ENCODE measurements around the gene ACACA. TPM values are rescaled to one million over a fixed set of nuclear protein-coding genes. Genes with fewer than 3 reads are reported as not detected.

Gene ACACA
- total RNA-seq, 1 donor from 2014 or later, result 145 TPM

DNA sequence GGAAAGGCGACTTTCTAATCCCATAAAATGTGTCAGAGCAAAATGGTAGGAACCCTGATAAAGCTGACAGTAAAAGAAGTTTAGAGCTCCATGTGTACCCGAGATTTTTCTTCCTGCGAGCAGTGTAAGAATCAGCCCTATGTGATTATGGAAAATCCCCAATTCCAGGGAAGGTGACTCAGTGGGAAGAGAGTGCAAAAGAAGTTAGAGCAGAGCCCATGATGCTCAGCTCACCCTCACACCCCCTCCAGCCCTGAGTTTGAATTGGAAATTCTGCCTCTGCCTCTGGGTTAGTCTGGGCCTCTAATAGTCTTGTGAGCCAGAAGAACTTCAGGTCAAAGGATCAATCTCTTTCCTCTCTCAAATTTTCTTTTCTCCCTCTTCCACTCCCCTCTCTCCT, 18.4 kb downstream of the ACACA start:
- Mint-ChIP-seq H3K4me3 (ENCODE audit: unreplicated experiment) (no peak overlapping the region), H3K36me3 (ENCODE audit: unreplicated experiment) (no peaks in the 10 kb centered on the region), H3K9me3 (ENCODE audit: unreplicated experiment) (no peaks in the 10 kb centered on the region), H3K27me3 (ENCODE audit: unreplicated experiment) (no peaks in the 10 kb centered on the region), H3K4me1 (ENCODE audit: low read depth, unreplicated experiment) (no peaks in the 10 kb centered on the region), H3K27ac (ENCODE audit: unreplicated experiment) (no peak overlapping the region)
- no peak for DNase-seq
- no peak for TF ChIP-seq CTCF (IDR thresholded peaks at IDR 0.05; ENCODE audit: partially characterized antibody, unreplicated experiment)

- DNase-seq, result no peak
- Mint-ChIP-seq H3K4me3 (ENCODE audit: unreplicated experiment) (no peak overlapping the region), H3K9me3 (ENCODE audit: unreplicated experiment) (peaks cover 2% of the 10 kb centered on the region), H3K27me3 (ENCODE audit: unreplicated experiment) (no peaks in the 10 kb centered on the region), H3K36me3 (ENCODE audit: unreplicated experiment) (no peaks in the 10 kb centered on the region), H3K27ac (ENCODE audit: unreplicated experiment) (no peak overlapping the region), H3K4me1 (ENCODE audit: low read depth, unreplicated experiment) (no peaks in the 10 kb centered on the region)
- no peak for TF ChIP-seq CTCF (IDR thresholded peaks at IDR 0.05; ENCODE audit: partially characterized antibody, unreplicated experiment)
These were observed 20.2 kb downstream of the ACACA start for GRCh38 chr17:37386462-37386861.

GRCh38 chr17:37385474-37385990, 21.1 kb downstream of the ACACA start:
- Mint-ChIP-seq H3K27ac (ENCODE audit: unreplicated experiment) (no peak overlapping the region), H3K4me1 (ENCODE audit: low read depth, unreplicated experiment) (no peaks in the 10 kb centered on the region), H3K9me3 (ENCODE audit: unreplicated experiment) (peaks cover 2% of the 10 kb centered on the region), H3K27me3 (ENCODE audit: unreplicated experiment) (no peaks in the 10 kb centered on the region), H3K4me3 (ENCODE audit: unreplicated experiment) (no peak overlapping the region), H3K36me3 (ENCODE audit: unreplicated experiment) (no peaks in the 10 kb centered on the region)
- no peak for DNase-seq
- no peak for TF ChIP-seq CTCF (IDR thresholded peaks at IDR 0.05; ENCODE audit: partially characterized antibody, unreplicated experiment)

DNA sequence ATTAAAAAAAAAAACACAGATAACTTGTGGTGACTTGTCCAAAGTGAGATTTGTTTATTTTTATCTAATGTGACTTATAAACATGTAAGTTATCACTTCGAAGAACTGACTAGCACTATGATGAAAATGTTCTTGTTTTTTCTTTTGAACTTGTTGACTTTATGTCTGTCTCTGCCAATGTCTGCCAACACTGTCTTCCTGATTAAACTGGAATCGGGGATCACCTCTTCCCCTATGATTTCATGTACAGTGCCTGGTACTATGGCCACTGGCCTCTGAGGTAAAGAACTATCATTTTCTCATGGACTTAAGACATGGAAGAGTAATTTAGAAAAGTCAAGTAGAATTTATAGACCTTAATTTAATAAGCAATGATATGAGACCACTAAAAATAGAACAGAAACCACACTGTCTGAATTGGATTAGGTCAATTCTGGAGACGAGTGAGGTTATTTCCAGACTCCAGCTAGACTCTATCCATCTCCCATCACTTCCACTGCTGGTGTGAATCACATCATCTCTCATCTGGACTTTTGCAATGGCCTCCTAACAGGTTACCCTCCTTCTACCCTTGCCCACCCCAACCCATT, 22.0 kb downstream of the ACACA start:
- H3K27me3 Mint-ChIP-seq (ENCODE audit: unreplicated experiment), result no peaks in the 10 kb centered on the region
- no peak for DNase-seq
- H3K36me3 Mint-ChIP-seq (ENCODE audit: unreplicated experiment), result no peaks in the 10 kb centered on the region
- TF ChIP-seq CTCF (IDR thresholded peaks at IDR 0.05; ENCODE audit: partially characterized antibody, unreplicated experiment), result no peak
- H3K4me3 Mint-ChIP-seq (ENCODE audit: unreplicated experiment), result no peak overlapping the region
- H3K9me3 Mint-ChIP-seq (ENCODE audit: unreplicated experiment), result peaks cover 2% of the 10 kb centered on the region
- H3K4me1 Mint-ChIP-seq (ENCODE audit: low read depth, unreplicated experiment), result no peaks in the 10 kb centered on the region
- no peak overlapping the region for H3K27ac Mint-ChIP-seq (ENCODE audit: unreplicated experiment)

DNA sequence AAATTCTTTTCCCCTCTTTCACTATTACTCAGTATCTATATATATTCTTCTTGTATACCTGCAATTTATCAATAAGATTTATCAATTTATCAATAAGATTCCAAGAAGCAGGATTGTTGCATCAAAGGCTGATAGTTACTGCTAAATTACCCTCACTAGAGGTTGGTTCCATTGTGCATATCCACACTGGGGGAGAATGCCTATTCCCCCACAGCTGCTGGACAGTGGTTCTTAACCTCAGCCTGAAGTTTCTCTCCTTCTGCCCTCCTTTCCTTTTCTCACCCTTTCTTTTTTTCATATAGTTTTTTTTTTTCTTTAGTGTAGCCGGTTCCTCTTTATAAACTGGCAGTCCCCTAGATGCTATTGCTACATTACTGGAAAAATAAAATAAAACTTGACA, 24.6 kb downstream of the ACACA start:
- no peak for DNase-seq
- Mint-ChIP-seq H3K4me3 (ENCODE audit: unreplicated experiment) (no peak overlapping the region), H3K9me3 (ENCODE audit: unreplicated experiment) (peaks cover 2% of the 10 kb centered on the region), H3K4me1 (ENCODE audit: low read depth, unreplicated experiment) (no peaks in the 10 kb centered on the region), H3K27me3 (ENCODE audit: unreplicated experiment) (no peaks in the 10 kb centered on the region), H3K36me3 (ENCODE audit: unreplicated experiment) (no peaks in the 10 kb centered on the region), H3K27ac (ENCODE audit: unreplicated experiment) (no peak overlapping the region)
- TF ChIP-seq CTCF (IDR thresholded peaks at IDR 0.05; ENCODE audit: partially characterized antibody, unreplicated experiment), result no peak
